Mucosa of rectum (tissue), 2 donors: ENCODE results near the gene DPP3.
"Not testable (repeated sequence)": the region's sequence is repeated elsewhere in the genome, so short reads cannot be mapped to it uniquely, and the experiment has no call there.

Source experiments
- H3K27ac ChIP-seq, 2 donors: one replicate each; pipeline ENCODE4 v1.7.0; 2013; ENCODE audit warnings: inconsistent platforms in 2 of 2, low read depth in 2 of 2, low read length in 2 of 2
- H3K27me3 ChIP-seq, 2 donors: one replicate each; pipeline ENCODE4 v1.7.0; 2013; ENCODE audit warnings: low read length in 2 of 2; ENCODE audit not compliant: control insufficient read depth in 2 of 2, insufficient read depth in 2 of 2
- H3K36me3 ChIP-seq, 2 donors: one replicate each; pipeline ENCODE4 v1.7.0; 2013; ENCODE audit warnings: low read length in 2 of 2; ENCODE audit not compliant: control insufficient read depth in 2 of 2, insufficient read depth in 2 of 2
- H3K4me1 ChIP-seq, 2 donors: one replicate each; pipeline ENCODE4 v1.7.0; 2013; ENCODE audit warnings: low read length in 2 of 2, mild to moderate bottlenecking in 1 of 2; ENCODE audit not compliant: control insufficient read depth in 2 of 2, insufficient read depth in 2 of 2
- H3K4me3 ChIP-seq, 2 donors: one replicate each; pipeline ENCODE4 v1.7.0; 2013; ENCODE audit warnings: low read length in 2 of 2
- H3K9ac ChIP-seq, 2 donors: one replicate each; pipeline ENCODE4 v1.7.0; 2013; ENCODE audit warnings: low read length in 2 of 2, low read depth in 1 of 2, mild to moderate bottlenecking in 1 of 2
- H3K9me3 ChIP-seq, 2 donors: one replicate each; pipeline ENCODE4 v1.7.0; 2013; ENCODE audit warnings: low read length in 2 of 2; ENCODE audit not compliant: control insufficient read depth in 2 of 2
- donor health status: healthy.
- donor health status: Normal muscosa, but diverticular disease.

DPP3 gene

DNA sequence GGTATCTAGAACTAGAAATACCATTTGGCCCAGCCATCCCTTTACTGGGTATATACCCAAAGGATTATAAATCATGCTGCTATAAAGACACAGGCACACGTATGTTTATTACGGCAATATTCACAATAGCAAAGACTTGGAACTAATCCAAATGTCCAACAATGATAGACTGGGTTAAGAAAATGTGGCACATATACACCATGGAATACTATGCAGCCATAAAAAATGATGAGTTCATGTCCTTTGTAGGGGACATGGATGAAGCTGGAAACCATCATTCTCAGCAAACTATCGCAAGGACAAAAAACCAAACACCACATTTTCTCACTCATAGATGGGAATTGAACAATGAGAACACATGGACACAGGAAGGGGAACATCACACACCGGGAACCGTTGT is 16.1 kb upstream of the DPP3 start:
- not testable (repeated sequence) for H3K27ac ChIP-seq, H3K36me3 ChIP-seq, H3K9ac ChIP-seq, H3K4me3 ChIP-seq, H3K9me3 ChIP-seq, H3K27me3 ChIP-seq
- peaks cover 10 to 13% of the 10 kb centered on the region in 2 donors for H3K4me1 ChIP-seq

DNA sequence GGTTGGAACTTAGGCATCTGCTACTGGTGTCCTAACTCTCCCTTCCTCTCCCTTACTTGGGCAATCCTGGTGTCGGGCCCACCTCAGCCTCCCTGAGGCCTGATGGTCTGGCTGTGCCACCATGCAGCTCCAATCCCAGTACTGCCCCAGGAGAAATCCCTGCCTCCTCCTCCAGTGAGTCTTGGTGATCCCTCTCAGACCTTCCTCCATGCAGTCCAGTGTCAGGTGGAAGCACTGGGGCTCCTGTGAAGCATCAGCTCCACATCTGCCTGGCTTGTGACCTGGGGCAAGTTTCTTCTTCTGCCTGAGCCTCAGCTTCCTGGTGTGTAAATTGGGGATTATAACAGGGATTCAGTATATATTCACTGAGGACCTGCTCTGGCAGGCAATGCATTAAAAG is 15.3 kb upstream of the DPP3 start:
- Histone ChIP-seq H3K4me1 (peaks cover 10 to 13% of the 10 kb centered on the region in 2 donors), H3K27ac (no peak overlapping the region), H3K27me3 (no peaks in the 10 kb centered on the region), H3K9ac (no peak overlapping the region), H3K36me3 (no peaks in the 10 kb centered on the region), H3K4me3 (no peak overlapping the region), H3K9me3 (no peaks in the 10 kb centered on the region)

DNA sequence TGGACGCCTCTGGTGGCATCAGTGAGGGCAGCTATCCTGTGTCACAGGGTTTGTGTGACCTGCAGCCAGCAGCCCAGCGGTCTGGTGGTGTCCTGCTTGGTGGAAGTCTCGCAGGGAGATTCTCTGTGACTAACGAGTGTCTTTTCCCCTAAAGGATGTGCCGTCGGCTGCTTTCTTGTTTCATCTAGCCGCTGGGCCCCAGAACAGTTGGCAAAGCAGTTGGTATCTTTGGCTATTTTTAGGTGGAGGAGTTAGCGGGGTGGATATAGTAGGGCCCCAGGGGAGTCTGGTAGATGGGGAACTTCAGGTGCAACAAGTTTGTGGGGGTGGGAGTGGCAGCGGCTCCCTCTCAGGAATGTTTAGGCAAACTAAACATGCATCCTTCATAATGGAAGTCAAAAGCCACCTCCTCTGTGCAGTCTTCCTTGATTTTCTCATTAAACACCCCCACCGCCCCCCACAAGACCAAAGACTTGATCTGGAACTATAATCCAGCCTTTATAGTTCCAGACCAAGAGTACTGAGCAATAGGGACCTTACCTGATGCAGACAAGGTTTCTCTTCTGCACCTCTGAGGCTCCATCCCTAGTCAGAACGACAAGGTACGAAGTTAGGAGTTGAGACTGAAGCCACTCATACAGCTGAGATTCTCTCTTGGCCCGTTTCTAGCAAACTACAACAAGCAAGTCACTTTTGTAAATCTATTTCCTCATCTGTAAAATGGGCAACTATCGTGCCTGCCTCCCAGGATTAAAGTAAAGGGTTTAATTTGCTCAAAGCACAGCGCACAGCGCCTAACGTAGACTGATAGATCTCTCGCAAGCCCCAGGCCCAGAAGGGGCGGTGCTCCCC is 14.6 kb upstream of the DPP3 start:
- no peaks in the 10 kb centered on the region for H3K36me3 ChIP-seq
- H3K4me3 ChIP-seq, result peak overlapping the region; percentile 73 to 78
- peaks cover 10 to 13% of the 10 kb centered on the region in 2 donors for H3K4me1 ChIP-seq
- H3K9ac ChIP-seq, result peak overlapping the region in 1 of 2 donors; percentile 68
- no peaks in the 10 kb centered on the region for H3K27me3 ChIP-seq
- H3K27ac ChIP-seq, result peak overlapping the region in 1 of 2 donors; percentile 40
- H3K9me3 ChIP-seq, result no peaks in the 10 kb centered on the region

DNA sequence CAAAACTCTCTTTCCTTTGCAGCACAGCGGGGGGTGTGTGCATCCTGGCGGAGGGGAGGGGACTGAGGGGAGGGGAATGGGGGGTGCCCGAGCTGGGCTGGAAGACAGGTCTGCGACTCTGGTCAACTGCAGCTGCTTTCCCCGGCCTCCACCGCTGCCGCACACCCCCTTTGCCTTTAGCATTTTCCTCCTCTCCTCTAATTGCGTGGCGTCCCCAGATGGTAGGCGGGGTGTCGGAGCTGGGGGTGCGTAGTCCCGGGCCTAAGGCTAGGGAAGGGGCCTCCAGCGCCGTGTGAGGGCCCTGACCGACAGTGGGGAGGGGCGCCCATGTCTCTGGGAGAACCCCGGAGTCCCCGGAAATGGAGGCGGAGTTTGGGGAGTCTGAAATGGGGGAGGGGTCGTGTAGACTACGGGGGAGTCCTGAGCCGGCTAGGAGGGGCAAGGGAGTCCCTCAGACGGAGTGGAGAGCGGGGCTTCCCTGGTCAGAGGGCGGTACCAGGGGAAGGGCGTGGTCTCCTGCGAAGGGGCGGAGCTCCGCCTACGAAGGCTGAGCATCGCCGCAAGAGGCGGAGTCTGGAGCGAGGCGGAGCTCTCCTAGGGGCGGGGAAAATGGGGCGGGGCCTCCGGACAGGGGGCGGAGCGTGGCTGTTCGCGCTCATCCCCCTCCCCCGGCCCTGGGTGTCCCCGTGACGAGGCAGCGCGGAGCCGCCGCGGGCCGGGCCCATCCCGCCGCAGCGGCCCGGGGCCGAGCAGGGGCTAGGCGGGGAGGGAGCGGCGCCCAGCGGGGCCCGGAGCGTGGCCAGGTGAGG is 13.8 kb upstream of the DPP3 start, which contains the start of gene PELI3:
Gene PELI3, plus strand, starts transcription at position 681 of the 809 bp plus-strand sequence. CDS start 1,224 bp downstream, outside the sequence.
- Histone ChIP-seq H3K27ac (peak within 1 kb of the TSS; percentile 40 to 41), H3K4me1 (peaks cover 10 to 13% of the 10 kb centered on the region in 2 donors), H3K9me3 (no peaks in the 10 kb centered on the region), H3K9ac (peak within 1 kb of the TSS; percentile 70 to 81), H3K27me3 (no peaks in the 10 kb centered on the region), H3K36me3 (no peaks in the 10 kb centered on the region), H3K4me3 (peak within 1 kb of the TSS; percentile 73 to 78)

DNA sequence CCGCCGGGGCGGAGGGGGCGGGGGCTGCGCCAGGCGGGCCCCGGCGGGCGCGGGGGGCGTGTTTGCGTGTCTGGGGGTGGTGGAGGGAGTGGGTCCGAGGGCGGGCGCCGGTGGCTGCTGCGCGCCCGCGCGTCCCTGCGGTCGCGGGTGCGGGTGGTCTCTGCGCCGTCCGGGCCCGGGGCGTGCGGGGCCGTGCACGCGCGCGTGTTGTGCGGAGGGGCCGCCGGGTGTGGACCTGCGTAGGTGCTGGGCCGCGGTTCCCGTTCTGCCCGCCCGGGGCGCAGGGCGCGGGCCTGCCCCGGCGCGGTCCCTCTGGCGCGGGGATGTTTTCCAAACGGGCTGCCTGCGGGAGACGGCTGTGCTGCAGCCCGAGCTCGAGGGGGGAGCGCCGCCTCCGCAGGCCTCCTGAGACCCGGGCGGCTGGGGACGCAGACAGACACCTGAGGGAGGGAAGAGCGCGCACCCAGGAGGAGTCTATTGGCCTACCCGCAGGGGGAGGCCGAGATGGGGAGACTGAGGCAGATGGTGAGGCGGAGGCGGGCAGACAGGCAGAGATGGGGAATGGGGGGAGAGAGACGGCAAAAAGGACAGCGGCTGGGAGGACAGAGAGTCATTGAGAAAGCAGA is 13.1 kb upstream of the DPP3 start:
- no peaks in the 10 kb centered on the region for H3K27me3 ChIP-seq
- H3K4me3 ChIP-seq, result peak overlapping the region; percentile 62 to 66
- H3K9me3 ChIP-seq, result no peaks in the 10 kb centered on the region
- H3K27ac ChIP-seq, result no peak overlapping the region
- peaks cover 0 to 2% of the 10 kb centered on the region in 2 donors for H3K36me3 ChIP-seq
- peaks cover 10 to 13% of the 10 kb centered on the region in 2 donors for H3K4me1 ChIP-seq
- peak overlapping the region; percentile 57 to 70 for H3K9ac ChIP-seq

DNA sequence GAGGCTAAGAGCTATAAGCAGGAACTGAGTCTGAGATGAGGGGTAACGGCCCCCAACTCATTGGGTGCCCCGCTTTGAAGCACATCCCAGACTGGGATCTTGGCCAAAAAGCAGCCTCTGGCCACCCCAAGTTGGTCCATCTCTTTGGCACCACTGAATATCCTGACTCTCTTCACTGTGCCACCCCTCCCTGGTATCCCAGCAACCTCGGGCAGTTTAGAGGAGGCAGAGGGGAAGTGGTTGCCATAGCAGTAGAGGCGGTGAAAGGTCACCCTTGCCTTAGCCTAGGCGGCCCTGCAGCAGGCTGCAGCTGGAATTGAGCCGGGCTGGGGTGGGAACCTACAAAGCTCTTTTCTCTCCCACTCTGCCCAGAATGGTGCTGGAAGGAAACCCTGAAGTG is 12.5 kb upstream of the DPP3 start:
- H3K4me3 ChIP-seq, result peak overlapping the region; percentile 62 to 66
- peaks cover 0 to 7% of the 10 kb centered on the region in 2 donors for H3K36me3 ChIP-seq
- no peaks in the 10 kb centered on the region for H3K27me3 ChIP-seq
- H3K4me1 ChIP-seq, result peaks cover 10 to 13% of the 10 kb centered on the region in 2 donors
- H3K9ac ChIP-seq, result peak overlapping the region; percentile 57 to 70
- no peak overlapping the region for H3K27ac ChIP-seq
- H3K9me3 ChIP-seq, result no peaks in the 10 kb centered on the region

DNA sequence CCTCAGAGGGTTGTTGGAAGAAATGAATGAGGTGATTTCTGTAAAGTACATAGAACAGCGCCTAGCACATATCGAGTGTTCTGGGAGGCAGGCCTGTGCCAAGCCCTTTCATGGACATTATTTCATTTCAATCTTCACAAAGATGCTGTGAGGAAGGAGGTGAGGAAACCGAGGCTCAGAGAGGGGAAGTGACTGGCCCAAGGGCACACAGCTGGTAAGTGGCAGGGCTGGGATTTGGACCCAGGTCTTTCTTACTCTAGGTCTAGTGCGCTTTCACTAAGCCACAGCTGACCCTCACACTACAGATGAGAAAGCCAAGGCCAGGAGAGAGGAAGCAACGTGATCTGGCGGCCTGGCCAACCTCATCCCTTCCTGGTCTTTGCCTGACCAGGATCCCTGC is 11.5 kb upstream of the DPP3 start:
- H3K4me3 ChIP-seq, result no peak overlapping the region
- no peaks in the 10 kb centered on the region for H3K9me3 ChIP-seq
- no peak overlapping the region for H3K9ac ChIP-seq
- H3K4me1 ChIP-seq, result peaks cover 10 to 13% of the 10 kb centered on the region in 2 donors
- H3K27me3 ChIP-seq, result no peaks in the 10 kb centered on the region
- peaks cover 0 to 7% of the 10 kb centered on the region in 2 donors for H3K36me3 ChIP-seq
- no peak overlapping the region for H3K27ac ChIP-seq

DNA sequence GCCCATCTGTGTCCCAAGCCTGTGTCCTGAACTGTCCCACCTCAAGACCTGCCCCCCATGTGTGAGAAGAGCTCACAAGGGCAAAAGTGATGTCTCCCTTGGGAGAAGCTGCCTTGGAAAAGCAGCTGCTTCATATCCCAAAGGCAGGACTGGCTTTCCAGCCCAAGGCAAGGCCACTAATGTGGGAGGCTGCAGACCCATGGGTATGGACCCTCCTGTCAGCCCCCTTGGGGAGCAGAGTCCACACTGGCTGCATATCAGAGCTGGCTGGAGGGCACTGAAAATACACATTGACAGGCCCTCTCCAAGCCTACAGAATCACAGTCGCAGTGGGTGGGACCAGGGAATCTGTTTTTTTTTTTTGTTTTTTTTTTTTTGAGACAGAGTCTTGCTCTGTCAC is 10.8 kb upstream of the DPP3 start:
- Histone ChIP-seq H3K27me3 (no peaks in the 10 kb centered on the region), H3K9ac (no peak overlapping the region), H3K27ac (no peak overlapping the region)

DNA sequence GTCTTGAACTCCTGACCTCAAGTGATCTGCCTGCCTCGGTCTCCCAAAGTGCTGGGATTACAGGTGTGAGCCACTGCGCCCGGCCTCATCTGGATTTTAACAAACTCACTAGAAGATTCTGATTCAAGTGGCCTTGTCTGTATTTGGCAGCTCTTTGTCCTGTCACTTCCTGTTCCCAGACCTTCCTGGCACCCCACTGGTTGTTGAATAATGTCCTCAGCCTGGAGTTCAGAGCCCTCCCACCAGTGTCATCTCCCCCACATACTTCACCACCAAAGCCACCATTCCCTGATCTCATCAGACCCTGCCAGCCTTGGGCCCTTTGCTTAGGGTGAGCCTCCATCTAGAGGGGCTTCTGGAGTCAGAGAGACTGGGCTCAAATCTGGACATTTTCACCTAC is 10.2 kb upstream of the DPP3 start:
- no peak overlapping the region for H3K4me3 ChIP-seq
- peaks cover 10 to 13% of the 10 kb centered on the region in 2 donors for H3K4me1 ChIP-seq
- H3K9ac ChIP-seq, result no peak overlapping the region
- H3K36me3 ChIP-seq, result peaks cover 4 to 7% of the 10 kb centered on the region in 2 donors
- no peaks in the 10 kb centered on the region for H3K9me3 ChIP-seq
- no peak overlapping the region for H3K27ac ChIP-seq
- no peaks in the 10 kb centered on the region for H3K27me3 ChIP-seq

More for the DNA sequence above, 10.8 kb upstream of the DPP3 start:
- Histone ChIP-seq H3K36me3 (peaks cover 4 to 7% of the 10 kb centered on the region in 2 donors), H3K4me1 (peaks cover 10 to 13% of the 10 kb centered on the region in 2 donors), H3K9me3 (no peaks in the 10 kb centered on the region), H3K4me3 (no peak overlapping the region)
